Activated naive CD4-positive, alpha-beta T cell (primary cell): ENCODE data around the gene TMEM139.

ENCODE experiments used
- DNase-seq, 4 experiments: peaks; one replicate each; lab custom pipeline; 2025; lab: John Stamatoyannopoulos, UW

Gene TMEM139

DNA sequence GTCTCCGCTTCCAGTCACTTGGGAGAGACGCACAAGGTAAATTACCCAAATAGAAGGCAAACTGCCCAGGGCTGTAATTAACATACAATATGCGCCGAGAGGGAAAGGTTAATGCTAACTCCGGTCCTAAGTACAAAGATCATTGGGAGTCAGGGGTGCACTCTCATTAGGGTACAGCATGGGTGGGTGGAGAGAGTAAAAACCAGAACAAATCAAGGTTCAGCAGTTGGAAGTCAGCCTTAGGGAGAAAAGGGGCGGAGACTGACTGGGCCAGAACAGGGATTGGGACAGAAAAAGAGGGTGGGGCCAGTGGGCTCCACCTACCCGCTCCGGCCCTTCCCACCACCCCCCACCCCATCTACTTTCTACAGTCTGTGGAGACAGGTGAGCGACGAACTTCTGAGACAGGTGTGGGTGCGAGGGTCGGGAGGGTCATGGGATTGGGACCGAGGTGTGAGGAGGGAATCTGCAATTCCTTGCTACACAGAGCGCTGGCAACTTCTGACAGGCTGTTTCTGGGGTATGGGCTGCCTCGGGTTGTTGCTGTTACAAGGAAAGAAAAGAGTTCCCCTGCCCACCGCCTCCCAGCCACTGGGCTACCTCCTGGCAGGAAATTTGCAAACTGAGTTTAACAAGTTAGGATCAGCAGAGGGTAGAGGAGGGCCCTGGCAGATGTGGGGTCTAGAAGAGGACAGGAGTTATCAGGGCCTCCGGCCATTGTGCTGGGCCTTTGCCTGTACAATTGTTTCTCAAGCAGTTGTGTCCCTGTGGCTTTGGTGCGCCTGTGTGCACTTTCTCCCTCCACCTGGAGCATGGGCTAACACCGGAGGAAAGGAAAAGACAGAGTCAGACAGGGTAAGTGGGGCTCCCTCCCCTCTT, at the start of gene TMEM139:
Gene TMEM139, plus strand, starts transcription at position 368 of the 879 bp plus-strand sequence. CDS start 1,000 bp downstream, outside the sequence.
- DNase-seq: no peak

DNA sequence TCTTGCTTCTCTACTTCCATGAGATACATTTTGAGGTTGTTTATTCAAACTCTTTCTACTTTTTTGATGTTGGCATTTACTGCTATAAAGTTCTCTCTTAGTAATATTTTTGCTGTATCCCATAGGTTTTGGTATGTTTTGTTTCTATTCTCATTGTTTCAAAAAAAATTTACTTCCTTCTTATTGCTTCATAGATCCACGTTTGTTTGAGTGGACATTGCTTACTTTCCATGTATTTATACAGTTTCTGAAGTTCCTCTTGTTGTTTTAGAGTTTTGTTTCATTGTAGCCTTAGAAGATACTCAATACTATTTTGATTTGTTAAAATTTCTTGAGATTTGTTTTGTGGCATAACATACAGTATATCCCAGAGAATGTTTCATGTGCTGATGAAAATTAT, 49.2 kb upstream of the TMEM139 start:
- no peak for DNase-seq

DNA sequence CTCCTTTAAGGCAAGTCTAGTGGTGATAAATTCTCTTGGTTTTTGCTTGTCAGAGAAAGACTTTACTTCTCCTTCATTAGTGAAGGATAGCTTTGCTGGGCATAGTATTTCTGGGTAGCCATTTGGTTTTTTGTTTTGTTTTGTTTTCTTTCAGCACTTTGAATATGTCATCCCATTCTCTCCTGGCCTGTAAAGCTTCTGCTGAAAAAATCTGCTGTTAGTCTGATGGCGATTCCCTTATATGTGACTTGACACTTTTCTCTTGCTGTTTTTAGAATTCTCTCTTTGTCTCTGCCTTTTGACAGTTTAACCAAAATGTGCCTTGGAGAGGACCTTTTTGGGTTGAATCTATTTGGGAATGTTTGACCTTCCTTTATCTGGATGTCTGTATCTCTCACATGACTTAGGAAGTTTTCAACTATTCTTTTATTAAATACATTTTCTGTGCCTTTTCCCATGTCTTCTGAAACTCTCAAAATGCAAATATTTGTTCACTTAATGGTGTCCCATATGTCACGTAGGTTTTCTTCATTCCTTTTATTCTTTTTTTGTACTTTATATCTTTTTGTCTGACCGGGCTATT, 48.3 kb upstream of the TMEM139 start:
- no peak for DNase-seq

DNA sequence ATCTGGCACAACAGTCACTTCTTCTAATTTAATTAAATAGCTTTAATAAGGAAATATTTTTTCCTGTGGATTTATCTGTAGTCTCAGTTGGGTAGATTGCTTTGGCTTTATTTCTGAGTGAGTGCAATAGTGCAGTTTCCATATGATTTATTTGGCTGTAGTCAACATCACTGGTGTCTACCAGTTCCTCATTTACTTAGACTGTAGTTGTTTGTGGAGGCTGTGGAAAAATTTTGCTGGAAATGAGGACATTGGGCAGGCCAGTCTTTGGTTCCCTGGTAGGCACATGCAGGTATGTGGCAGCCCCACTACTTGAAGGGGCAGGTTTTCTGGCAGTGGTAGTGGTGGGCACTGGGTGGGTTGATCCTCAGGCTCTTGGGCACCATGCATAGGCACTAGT, 47.4 kb upstream of the TMEM139 start:
- DNase-seq: no peak

DNA sequence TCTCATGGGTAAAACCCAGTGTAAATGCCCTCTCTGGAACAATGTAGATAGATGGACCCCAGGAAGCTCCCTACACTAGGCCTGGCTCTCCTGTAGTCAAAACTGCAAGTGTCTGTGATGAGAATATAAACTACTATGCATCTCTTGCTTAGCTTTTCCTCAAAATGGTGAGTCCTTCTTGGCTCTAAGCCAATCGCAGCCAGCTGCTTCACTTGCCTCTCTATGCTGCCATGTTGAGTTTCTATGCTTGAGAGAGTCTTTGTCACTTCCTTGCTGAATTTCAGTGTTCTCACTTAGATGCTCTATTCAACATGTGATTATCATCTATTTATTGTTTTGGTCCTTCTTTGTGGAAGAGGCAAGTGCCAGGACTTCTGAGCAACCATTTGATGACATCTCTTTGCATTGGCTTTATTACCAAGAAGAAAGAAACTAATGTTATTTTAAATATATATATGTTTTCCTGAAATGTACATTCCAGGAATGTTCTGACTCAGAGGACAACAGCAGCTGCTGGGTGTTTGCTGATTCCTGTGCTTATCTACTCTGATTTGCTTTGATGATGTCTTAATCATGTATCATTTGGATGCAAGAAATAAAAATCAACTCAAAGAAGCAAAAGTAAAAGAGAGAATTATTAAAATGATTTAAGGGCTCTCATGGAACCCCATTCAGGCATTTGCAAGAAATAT, 46.3 kb upstream of the TMEM139 start:
- no peak for DNase-seq

DNA sequence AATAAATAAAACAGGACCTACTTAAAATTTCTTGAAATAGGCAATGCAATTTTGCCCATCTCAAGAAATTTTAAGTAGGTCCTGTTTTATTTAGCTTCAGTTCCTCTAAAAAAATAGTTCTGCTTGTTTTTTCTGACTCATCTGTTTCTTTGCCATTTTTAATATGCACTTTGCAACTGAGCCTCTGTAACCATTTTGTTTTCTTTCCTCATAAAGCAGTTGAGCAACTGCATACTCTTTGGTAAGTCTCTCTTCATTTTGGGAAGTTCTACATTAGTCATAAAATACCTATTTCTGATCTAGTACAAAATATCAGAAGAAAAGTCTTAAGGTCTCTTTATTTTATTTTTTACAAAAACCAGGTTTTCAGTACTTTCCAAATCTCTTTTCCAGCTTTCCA, 44.9 kb upstream of the TMEM139 start:
- no peak for DNase-seq

DNA sequence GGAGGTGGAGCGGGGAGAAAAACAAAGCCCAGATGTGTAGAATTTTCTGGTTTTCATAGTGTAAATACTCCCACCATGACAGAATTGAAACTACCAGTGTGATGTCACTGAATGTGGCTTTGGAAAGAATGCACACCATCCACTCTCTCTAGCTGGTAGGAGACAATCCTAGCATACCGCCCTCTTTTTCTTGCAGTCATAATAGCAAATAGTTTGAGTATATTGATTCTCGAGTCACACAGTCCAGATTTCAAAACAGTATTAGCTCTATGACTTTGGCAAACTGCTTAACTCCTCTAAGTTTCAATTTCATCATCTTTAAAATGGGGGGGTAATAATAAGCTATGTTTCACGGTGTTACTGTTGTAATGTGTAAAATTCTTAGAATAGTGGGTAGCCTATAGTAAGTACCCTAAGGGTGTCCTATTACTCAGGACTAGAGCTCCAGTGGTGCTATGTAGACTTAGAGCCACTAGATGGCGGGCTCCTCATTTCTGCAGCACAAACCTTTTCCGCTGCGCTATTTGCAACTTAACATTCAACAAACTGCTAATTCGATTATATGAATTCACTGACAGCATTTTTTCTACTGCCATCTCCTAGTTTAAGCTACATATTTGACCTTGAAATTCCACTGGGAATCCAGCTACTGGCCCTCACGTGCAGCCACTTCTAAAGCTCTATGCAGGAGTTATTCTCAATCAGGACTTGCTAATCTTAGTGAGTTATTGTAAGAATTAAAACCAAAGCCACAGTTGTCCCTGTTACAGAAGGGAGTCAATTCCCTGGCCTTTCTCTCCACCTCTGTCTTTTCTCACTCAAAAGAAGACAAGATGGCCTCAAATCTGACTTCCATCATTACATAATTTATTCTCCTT, 44.2 kb upstream of the TMEM139 start:
- DNase-seq: peak in 3 of 4 experiments; percentile 8 to 42 (median 37)

DNA sequence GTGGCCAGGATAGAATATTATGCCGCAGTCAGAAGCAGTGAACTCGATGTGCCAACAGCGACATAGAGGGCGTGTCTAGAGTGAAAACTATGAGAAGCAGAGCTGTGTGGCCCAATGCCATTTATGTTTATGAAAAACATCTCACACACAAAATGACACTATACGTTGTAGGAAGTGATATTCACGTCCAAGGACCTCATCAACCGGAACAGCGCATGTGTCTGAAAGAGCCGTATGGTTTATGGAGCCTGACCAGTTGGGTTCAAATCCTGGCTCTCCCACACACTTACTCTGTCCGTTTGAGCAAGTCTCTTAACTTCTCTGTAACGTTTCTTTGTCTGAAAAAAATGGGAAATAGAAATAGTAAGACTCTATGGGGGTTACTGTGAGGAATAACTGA, 42.5 kb upstream of the TMEM139 start:
- no peak for DNase-seq

DNA sequence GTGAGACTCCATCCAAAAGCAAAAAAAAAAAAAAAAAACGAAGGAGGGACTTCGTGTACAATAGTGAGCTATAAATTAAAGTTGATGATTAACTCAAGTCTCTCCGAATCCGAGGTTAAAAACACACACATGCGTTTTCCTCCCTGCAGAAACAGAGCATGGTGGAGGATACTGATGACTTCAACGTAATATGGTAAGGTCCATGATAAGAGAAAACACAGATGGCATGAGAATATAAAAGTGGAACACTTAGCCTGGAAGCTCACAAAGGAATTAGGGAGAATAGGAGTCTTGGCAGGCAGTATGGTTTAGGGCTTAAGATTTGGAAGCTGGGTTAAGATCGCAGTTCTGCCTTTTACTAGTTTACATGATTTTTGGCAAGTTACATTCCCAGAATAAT, 41.6 kb upstream of the TMEM139 start:
- no peak for DNase-seq

DNA sequence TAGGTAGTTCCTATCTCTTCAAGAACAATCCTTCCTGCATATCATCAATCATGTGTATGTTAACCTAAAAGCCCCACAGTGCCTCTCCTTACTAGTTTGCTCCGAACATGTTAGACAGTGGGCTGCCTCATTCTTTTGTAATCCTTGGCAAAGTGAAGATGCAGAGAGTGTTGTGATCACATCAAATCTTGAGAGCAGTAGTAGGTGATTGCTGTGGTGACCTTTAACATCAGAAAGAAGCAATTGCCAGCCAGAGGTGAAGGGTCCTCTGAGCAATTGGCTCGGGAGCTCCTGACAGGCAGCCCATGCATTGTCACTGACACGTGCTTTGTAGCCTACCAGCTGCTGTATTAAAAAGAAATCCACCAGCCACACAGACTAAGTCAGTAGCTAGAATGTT, 41.1 kb upstream of the TMEM139 start:
- no peak for DNase-seq

DNA sequence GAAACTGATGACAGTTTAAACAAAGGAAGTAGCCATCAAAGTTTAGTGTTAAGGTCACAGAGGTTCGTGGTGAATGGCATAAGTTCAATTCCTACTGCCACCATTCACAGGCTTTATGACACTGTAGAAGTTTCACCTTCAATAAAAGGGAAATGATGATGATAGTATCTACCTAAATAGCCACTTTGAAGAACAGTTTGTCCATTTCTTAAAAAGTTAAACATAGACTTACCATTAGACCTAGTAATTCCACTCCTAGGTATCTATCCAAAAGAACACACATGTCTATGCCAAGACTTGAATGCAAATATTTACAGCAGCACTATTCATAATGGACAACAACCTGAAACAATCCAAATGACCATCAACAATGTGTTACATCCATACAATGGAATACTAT, 40.4 kb upstream of the TMEM139 start:
- DNase-seq: no peak

DNA sequence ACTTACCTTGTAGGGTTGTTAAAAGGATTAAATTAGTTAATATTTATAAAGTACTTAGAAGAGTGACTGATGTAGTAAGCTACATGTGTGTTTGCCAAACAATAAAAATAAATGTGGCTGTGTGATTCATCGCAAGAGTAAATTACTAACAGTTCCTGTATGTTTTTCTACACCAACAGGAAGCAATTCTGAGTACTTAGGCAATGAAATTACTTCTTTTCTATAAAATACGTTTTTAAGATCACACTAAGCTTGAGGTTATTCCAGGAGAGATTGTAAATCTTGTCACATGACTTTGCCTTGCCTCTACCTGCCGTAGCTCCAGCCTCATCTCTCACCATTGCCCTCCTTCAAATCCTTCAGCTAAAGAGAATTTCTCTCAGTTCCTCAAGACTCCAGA, 39.6 kb upstream of the TMEM139 start:
- no peak for DNase-seq

DNA sequence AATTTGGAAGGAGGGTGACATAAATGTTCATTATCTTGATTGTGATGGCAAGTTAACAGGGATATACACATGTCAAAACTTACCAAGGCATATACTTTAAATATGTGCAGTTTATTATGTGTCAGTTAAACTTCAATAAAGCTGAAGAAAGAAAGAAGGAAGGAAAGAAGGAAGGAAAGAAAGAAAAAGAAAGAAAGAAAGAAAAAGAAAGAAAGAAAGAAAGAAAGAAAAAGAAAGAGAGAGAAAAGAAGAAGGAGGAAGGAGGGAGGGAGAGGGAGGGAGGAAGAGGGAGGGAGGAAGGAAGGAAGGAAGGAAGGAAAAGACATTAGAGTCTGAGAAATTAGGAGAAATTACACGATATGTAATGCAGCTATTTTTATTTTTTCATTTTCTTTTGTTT, 37.4 kb upstream of the TMEM139 start:
- DNase-seq: no peak

DNA sequence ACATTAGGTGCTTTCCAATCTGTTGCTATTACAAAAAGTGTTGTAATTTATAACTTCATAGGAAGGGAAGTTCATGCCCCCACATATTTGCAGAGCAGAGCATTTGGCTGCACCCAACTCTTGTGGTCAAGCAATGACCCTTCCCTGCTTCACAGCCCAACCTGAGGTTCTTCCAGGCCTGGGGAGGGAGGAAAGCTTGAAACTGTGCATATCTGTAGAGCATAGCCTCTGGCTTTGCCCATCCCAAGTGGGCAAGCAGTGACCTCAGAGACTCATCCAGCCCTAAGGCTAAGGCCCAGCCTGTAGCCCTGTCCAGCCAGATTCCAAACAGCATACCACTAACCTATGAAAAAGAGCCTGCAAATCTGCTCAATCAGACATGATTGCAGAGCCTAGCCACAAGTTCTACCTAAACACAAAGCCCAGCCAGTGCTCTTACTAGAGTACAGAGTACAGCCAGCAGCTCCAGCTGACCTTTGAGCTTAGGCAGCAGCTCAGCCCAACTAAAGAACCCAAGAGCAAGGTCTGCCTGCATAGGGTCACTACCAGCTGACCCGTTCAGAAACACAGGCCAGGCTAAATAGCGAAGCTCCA, 35.9 kb upstream of the TMEM139 start:
- no peak for DNase-seq

DNA sequence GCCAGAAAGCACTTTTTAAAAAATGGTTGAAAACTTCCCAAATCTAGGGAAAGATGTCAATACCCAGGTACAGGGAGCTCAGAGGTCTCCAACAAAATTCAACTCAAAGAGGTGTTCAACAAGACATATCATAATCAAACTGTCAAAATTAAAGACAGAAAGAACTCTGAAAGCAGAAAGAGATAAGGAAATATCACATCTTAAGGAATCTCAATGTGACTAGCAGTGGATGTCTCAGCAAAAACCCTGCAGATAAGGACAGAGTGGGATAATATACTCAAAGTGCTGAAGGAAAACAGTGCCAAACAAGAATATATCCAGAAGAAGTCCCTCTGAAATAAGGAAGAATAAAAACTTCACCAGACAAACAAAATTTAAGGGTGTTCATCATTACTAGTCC, 34.6 kb upstream of the TMEM139 start:
- DNase-seq: no peak

DNA sequence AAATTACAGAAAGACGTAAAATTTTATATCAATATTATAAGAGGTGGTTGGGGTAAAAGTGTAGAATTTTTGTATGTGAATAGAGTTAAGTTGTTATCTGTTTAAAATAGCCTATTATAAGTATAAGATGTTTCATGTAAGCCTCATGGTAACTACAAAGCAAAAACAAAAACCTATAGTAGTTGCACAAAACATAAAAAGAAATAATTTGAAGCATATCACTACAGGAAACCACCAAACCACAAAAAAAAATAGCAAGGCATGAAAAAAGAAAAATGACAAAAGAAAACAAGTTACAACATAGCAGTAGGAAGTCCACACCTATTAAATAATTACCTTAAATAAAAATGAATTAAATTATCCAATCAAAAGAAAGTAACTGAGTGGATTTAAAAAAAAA, 33.9 kb upstream of the TMEM139 start:
- DNase-seq: no peak

DNA sequence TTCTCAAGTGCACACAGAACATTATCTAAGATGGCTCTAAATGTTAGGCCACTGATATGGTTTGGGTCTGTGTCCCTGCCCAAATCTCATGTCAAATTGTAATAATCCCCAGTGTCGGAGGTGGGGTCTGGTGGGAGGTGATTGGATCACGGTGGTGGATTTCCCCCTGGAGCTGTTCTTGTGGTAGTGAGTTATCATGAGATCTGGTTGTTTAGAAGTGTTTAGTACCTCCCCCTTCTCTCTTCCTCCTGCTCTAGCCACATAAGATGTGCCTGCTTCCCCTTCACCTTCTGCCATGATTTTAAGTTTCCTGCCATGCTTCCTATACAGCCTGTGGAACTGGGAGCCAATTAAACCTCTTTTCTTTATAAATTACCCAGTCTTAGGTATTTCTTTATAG, 32.8 kb upstream of the TMEM139 start:
- no peak for DNase-seq

DNA sequence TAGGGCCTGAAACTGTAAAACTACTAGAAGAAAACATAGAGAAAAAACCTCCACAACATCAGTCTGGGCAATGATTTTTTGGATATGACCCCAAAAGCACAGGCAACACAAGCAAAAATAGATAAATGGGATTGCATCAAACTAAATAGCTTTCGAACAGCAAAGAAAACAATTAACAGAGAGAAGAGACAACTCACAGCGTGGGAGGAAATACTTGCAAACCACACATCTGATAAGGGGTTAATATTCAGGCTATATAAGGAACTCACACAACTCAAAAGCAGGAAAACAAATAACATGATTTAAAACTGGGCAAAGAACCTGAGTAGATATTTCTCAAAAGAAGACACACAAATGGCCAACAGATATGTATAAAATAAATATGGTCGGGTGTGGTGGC, 29.2 kb upstream of the TMEM139 start:
- no peak for DNase-seq

DNA sequence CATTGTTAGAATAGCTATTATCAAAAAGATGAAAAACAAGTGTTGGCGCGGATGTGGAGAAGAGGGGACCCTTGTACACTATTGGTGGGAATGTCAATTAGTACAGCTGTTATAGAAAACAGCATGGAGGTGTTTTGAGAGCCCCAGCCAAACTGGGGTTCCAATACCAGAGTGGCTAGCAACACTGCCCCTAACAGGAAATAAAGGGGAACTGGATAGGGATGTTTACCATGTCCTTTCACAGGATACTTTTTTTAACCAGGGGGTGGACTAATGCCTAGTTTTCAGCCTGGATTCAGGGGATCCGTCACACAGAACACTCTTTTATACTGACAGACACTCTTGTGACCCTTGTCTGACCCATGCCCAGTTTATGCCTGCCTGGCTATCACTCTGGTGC, 28.4 kb upstream of the TMEM139 start:
- no peak for DNase-seq

DNA sequence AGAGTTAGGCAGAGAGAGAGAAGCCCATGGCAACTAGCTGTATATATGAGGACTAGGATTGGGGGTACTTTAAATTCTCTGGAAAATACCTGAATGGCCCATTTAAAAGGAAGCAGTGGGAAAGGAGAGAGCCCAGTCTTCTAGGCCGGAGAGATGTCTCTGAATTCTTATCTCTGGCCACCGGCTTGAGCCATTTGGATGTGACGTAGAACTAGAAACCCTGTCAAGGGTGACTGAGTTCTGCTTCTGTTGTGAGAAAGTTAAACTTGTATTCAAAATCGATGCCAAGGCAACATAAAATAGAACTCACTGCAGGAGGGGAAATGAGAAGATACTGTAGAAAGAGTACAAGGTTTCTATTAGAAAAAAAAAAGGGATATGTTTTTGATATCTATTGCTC, 27.8 kb upstream of the TMEM139 start:
- no peak for DNase-seq

DNA sequence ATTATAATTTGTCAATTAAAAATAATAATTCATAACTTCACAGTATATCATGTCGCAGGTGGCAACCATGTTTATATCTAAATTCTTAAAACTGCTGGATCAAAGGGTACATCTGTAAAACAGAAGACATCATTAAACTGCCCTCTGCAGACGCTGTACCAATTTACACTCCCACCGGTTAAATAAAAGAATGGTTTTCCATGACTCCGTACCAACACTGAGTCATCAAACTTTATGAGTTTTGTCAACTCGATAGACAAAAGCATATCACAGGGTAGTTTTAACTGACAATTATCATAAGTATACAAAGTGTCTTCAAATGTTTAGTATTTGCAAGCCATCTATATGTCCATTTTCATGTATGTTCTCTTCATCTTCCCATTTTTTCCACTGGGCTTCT, 27.3 kb upstream of the TMEM139 start:
- DNase-seq: no peak

DNA sequence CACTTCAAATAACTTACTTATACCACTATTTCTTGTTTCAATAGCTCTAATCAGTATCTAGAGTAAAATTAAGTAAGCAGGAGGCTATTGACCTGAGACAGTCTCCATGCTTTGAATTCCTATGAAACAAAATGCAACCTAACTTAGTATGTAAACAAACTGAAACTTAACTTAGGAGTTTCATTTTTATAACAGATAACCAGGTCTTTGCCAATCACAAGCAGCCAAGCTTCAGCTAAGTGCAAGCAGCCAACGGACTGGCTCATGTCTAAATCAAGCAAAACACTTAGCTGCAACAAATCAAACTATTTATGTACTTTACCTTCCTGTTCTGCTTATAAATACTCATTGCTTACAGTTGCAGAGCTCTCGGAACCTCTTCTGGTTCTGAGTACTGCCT, 25.9 kb upstream of the TMEM139 start:
- DNase-seq: no peak
